A204.1 (cell line): ENCODE results near the gene AGR3.
A peak's percentile ranks its signal among the peaks of the same experiment; 100 is the strongest.

Experiments used
- FAIRE-seq: peaks from 2 replicates; lab custom pipeline; 2012; peaks lifted over from hg19 to GRCh38; lab: Jason Lieb, UNC

The AGR3 gene

GRCh38 chr7:16881844-16882243 is at the start of gene AGR3:
Gene AGR3, minus strand, starts transcription at chr7:16881983. Its CDS starts 3,365 bp downstream, at chr7:16878618.
- FAIRE-seq = no peak

GRCh38 chr7:16930946-16931345 is 49.2 kb upstream of the AGR3 start:
- FAIRE-seq = no peak

GRCh38 chr7:16929146-16929762 is 47.5 kb upstream of the AGR3 start:
- no peak for FAIRE-seq

- FAIRE-seq = no peak
These were observed 45.1 kb upstream of the AGR3 start for GRCh38 chr7:16926861-16927260.

- no peak for FAIRE-seq
These were observed 44.5 kb upstream of the AGR3 start for GRCh38 chr7:16926283-16926682.

- FAIRE-seq = no peak
These were observed 43.8 kb upstream of the AGR3 start for GRCh38 chr7:16925609-16926008.

- no peak for FAIRE-seq
These were observed 41.2 kb upstream of the AGR3 start for GRCh38 chr7:16923019-16923418.

GRCh38 chr7:16921644-16922257 is 40.0 kb upstream of the AGR3 start:
- no peak for FAIRE-seq

GRCh38 chr7:16921151-16921550 is 39.4 kb upstream of the AGR3 start:
- FAIRE-seq = no peak

GRCh38 chr7:16919440-16919839 is 37.7 kb upstream of the AGR3 start:
- FAIRE-seq = no peak

GRCh38 chr7:16918288-16918895 is 36.6 kb upstream of the AGR3 start:
- peak; percentile 87 for FAIRE-seq

GRCh38 chr7:16916738-16917137 is 35.0 kb upstream of the AGR3 start:
- no peak for FAIRE-seq

- no peak for FAIRE-seq
These were observed 34.4 kb upstream of the AGR3 start for GRCh38 chr7:16916105-16916639.

- FAIRE-seq = no peak
These were observed 33.6 kb upstream of the AGR3 start for GRCh38 chr7:16915405-16915804.

- FAIRE-seq = no peak
These were observed 33.0 kb upstream of the AGR3 start for GRCh38 chr7:16914771-16915170.

GRCh38 chr7:16913643-16914042 is 31.9 kb upstream of the AGR3 start:
- no peak for FAIRE-seq

GRCh38 chr7:16912540-16912939 is 30.8 kb upstream of the AGR3 start:
- no peak for FAIRE-seq

GRCh38 chr7:16908561-16908960 is 26.8 kb upstream of the AGR3 start:
- FAIRE-seq = no peak

GRCh38 chr7:16905300-16906044 is 23.7 kb upstream of the AGR3 start:
- no peak for FAIRE-seq

GRCh38 chr7:16904076-16904475 is 22.3 kb upstream of the AGR3 start:
- peak; percentile 6 for FAIRE-seq

- no peak for FAIRE-seq
These were observed 18.5 kb upstream of the AGR3 start for GRCh38 chr7:16900209-16900768.

- no peak for FAIRE-seq
These were observed 10.3 kb upstream of the AGR3 start for GRCh38 chr7:16891874-16892643.
